Fibroblast of pulmonary artery (primary cell): Measurements from ENCODE around the gene KCNQ2.

Experiments used
- DNase-seq: peaks from one replicate; pipeline ENCODE4 v3.0.0-alpha.2; 2010; ENCODE audit warnings: low read depth
- H3K4me3 ChIP-seq: replicated peaks from 2 replicates; pipeline ENCODE4 v1.5.1; 2011; ENCODE audit warnings: low read depth, mild to moderate bottlenecking, control low read depth, low read length, moderate library complexity
- TF ChIP-seq, protein P1 (sequence below): IDR thresholded peaks from 2 replicates; pipeline ENCODE4 v1.5.1; 2011; ENCODE audit warnings: mild to moderate bottlenecking, control low read depth, low read length, inconsistent platforms; ENCODE audit errors: missing control alignments

The KCNQ2 gene

DNA sequence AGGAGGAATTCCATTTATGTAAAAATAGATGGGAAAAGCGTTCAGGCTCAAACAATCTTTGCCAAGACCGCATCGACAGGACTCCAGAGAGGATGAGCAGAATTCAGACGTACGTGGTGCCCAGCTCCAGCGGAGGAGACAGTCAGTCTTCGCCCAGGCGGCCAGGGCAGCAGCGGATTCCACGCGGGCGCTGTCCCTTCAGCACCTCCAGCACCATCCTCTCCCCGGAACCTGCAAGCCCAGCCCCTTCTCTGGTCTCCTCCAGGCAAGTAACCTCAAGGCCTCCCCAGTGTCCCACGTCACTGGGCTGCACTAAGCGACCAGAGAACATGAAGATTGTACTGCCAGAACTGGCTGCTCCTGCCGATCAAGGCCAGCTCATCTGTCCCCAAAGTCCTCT lies 2.8 kb upstream of the KCNQ2 start:
- H3K4me3 ChIP-seq: no peak overlapping the region
- DNase-seq: peak; percentile 30

DNA sequence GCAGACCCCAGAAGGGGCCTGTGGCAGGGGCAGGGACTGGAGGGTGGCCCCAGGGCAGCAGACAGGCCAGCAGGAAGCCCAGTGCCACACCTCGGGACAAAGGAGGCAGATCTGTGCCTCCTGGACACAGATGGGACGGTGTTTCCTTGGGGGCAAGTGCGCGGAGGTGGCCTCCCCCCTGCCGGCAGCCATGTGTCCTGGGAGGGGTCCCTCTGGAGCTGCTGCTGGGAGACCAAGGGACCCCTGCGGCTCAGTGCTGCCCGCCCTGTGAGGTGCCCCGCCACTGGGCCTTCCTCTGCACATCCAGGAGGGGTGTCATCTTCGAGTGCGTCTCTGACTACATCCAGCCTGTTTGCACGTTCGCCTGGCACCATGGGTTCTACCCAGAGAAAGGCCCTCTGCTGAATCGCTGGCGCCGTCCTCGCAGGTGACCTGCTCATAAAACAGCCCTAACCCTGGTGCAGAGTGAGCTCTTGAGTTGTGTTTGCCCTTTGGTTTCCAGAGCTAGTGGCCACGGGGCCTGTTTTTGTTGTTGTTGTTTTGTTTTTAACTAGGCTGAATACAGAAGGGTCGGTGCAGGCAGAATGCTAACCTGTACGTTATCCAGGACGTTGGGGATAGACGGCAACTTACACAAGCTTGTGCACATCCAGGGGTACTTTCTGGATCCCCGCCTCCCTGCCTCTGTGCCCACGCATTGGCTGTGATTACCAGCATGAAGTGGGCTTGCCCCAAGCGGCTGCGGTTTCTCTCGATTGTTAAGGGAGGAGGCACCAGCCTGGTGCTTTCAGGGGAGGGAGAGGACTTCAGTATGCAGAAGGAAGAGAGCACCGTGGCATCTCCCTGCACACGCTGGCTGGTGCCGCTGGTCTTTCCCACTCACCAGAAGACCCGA lies 1.3 kb upstream of the KCNQ2 start:
- no peak for DNase-seq
- TF ChIP-seq, protein P1, sequence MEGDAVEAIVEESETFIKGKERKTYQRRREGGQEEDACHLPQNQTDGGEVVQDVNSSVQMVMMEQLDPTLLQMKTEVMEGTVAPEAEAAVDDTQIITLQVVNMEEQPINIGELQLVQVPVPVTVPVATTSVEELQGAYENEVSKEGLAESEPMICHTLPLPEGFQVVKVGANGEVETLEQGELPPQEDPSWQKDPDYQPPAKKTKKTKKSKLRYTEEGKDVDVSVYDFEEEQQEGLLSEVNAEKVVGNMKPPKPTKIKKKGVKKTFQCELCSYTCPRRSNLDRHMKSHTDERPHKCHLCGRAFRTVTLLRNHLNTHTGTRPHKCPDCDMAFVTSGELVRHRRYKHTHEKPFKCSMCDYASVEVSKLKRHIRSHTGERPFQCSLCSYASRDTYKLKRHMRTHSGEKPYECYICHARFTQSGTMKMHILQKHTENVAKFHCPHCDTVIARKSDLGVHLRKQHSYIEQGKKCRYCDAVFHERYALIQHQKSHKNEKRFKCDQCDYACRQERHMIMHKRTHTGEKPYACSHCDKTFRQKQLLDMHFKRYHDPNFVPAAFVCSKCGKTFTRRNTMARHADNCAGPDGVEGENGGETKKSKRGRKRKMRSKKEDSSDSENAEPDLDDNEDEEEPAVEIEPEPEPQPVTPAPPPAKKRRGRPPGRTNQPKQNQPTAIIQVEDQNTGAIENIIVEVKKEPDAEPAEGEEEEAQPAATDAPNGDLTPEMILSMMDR: no peak
- no peak overlapping the region for H3K4me3 ChIP-seq

More for the DNA sequence above, 2.8 kb upstream of the KCNQ2 start:
- TF ChIP-seq, protein P1: no peak

DNA sequence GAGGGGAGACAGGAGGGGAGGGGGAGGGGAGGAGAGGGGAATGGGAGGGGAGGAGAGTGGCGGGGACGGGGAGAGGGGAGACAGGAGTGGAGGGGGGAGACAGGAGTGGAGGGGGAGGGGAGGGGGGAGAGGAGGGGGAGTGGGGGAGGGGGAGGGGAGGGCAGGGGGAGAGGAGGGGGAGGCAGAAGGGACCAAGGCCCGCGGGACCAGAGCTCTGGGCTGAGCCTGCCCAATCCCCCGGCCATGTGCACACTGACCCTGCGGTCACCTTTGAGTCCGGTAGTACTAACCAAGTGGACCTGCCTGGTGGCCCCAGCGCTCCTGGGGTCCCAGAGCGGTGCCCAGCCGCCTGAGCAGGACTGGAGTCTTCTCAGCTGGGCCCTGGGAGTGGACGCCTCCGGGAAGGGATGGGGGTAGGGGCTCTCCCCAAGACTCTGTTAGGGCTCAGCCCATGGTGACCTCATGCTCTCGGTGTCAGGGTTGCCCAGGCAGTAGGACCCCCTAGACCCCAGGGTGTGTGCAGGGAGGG lies 471 bp upstream of the KCNQ2 start:
- no peak for DNase-seq
- no peak overlapping the region for H3K4me3 ChIP-seq
- TF ChIP-seq, protein P1: no peak

DNA sequence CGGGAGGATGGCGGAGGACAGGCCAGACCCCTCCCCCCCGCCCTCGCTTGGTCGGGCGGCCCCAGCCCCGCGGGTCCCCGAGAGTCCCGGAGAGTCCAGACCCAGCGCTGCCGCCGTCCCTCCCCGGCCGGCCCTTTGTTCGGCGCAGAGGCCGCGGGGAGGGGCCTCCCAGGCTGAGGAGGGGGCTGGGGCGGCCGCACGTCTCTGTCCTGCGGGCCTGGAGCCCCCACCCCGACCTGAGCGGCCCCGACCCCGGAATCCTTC lies 806 bp downstream of the KCNQ2 start:
- H3K4me3 ChIP-seq: no peak overlapping the region
- no peak for DNase-seq
- TF ChIP-seq, protein P1: no peak

- no peak for DNase-seq
- TF ChIP-seq, protein P1: no peak
- no peak overlapping the region for H3K4me3 ChIP-seq
These were observed 1.3 kb downstream of the KCNQ2 start for GRCh38 chr20:63471002-63471716.

DNA sequence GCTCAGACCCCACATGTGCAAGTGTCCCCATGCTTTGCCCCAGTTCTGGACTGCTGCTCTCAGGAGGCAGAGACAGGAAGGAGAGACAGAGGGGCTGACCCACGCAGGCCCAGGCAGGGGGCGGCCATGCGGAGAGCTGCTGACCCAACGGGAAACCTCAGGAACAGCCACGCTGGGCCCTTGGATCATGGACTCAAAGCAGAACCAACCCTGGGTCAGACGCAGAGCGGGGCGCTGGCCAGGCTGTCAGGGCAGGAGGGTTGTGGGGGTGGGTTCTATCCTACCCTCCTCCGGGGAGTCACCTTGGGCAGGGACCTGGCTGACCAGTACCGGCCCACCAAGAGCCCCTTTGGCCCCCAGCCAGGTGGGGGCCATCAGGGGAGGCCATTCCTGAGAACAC lies 2.0 kb downstream of the KCNQ2 start:
- H3K4me3 ChIP-seq: no peak overlapping the region
- TF ChIP-seq, protein P1: no peak
- DNase-seq: no peak
